Measurements from ENCODE around the gene FRMD8.

Gene FRMD8

DNA sequence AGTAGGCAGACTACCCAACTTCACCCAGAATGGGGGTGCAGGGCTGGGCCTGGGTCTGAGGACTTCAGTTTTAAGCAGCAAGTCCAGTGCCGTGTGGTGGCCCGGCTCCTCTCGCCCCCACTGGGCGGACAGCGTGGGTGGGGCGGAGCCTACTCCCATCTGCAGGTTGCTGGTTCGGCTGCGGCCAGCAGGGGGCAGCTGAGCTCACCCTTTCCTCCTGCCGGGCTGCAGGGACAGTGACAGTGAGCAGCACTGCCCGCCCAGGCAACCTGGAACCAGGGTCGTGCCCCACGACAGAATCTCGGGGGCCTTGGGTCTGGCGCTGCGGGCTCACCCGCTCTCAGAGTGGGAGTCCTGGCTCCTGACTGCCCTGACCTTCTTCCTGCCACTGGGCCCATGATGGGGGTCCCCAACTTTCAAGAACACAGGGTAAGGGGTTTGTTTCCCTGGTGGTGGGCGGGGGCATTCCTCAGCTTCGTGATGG lies 29.9 kb downstream of the FRMD8 start:
- Histone ChIP-seq H2AFZ (ENCODE audit: low read depth, low read length) (no peak overlapping the region), H3K9me3 (ENCODE audit: low read length) (no peaks in the 10 kb centered on the region), H3K36me3 (ENCODE audit: insufficient read depth, low read length) (no peaks in the 10 kb centered on the region), H3K4me3 (ENCODE audit: low read length) (peak overlapping the region; percentile 31), H3K4me1 (ENCODE audit: insufficient read depth, low read length) (peaks cover 53% of the 10 kb centered on the region), H3K27me3 (ENCODE audit: insufficient read depth, low read length) (no peaks in the 10 kb centered on the region)

DNA sequence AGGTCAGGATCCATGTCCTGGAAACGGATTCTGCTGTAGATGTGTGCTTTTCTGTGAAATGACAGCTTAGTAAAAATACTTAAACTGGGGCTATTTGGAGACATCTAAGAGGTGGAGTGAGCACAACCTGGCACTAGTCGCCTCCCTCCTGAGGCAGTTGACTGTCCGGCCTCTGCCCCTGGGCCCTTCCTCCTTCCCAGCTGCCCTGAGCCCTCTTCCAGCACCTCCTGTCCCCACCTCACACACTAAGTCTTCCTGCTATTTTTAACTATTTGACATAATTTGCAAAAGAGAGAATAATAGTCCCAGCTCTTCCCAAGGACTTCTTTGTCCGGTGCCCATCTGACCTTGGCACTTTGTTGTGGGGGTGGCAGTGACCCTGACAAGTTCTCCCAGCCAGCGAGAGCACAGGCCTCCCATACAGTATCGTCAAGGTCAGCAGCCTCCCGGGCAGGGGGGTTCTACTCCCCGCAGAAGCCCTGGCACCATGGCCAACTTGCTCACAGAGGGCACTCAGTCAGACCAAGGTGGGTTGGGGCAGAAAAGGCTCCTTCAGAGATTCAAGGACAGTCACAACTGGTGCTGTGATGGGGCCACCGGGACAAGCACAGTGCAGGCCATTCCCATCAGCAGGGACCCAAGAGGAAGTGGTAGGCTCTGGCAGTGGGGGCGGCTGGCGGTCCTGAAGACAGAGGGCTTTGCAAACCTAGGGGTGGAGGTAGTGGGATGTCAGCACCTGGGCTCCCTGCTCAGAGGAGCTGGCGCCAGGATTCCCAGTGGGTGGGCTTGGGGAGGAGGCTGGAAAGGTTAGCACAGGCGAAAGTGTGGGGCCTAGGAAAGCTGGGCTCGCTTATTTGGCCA lies 30.6 kb downstream of the FRMD8 start:
- Histone ChIP-seq H3K4me1 (ENCODE audit: insufficient read depth, low read length) (peaks cover 54% of the 10 kb centered on the region), H3K9me3 (ENCODE audit: low read length) (no peaks in the 10 kb centered on the region), H3K4me3 (ENCODE audit: low read length) (no peak overlapping the region)

DNA sequence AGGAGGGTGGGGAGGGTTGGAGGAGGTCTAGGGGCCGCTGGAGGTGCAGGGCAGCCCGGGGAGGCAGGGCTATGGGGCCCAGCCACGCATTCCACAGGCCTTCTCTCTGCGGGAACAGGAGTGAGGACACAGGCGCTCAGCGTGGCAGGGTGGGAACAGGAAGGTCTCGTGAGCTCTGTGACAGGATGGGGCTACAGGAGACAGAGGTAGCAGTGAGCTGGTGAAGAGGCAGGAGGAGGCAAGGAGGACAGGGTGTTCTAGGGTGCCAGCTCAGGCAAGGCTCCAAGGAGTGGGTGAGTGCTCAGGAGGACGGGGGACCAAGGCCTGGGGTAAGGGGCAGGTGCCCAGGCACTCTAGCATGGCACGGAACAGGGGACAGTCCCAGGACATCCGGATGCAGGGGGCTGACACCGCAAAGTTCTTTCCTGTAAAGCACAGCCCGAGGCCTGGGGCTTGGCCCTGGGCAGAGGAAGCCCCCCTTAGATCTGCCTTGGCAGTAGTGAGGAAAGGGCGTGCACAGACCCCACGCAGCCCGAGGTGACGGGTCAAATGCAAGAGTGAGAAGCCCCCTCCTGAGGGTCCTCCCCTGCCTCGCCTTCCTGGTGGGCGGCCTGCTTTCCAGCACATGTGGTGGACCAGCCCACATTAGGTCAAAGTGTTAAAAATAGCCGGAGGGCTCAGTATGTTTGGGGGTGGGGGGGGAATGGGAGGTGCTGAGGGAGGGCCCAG lies 31.4 kb downstream of the FRMD8 start:
- peaks cover 54% of the 10 kb centered on the region for H3K4me1 ChIP-seq (ENCODE audit: insufficient read depth, low read length)
- no peaks in the 10 kb centered on the region for H3K27me3 ChIP-seq (ENCODE audit: insufficient read depth, low read length)
- H3K36me3 ChIP-seq (ENCODE audit: insufficient read depth, low read length) = no peaks in the 10 kb centered on the region
- H3K4me3 ChIP-seq (ENCODE audit: low read length) = peak overlapping the region; percentile 58
- H2AFZ ChIP-seq (ENCODE audit: low read depth, low read length) = no peak overlapping the region
- H3K9me3 ChIP-seq (ENCODE audit: low read length) = no peaks in the 10 kb centered on the region

More for the DNA sequence above, 30.6 kb downstream of the FRMD8 start:
- no peaks in the 10 kb centered on the region for H3K27me3 ChIP-seq (ENCODE audit: insufficient read depth, low read length)
- H2AFZ ChIP-seq (ENCODE audit: low read depth, low read length) = no peak overlapping the region
- H3K36me3 ChIP-seq (ENCODE audit: insufficient read depth, low read length) = no peaks in the 10 kb centered on the region

DNA sequence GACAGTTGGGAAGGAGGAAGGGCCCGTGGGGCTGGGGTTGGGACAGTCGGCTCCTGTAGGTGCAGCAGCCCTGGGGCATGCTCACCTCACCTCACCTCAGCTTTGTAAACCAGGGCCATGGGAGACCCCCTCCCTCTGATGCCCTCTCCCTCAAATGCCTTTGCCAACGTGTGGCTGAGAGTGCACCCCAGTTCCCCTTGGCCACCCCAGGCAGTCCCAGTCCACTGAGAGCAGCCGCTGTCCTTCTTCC lies 31.9 kb downstream of the FRMD8 start:
- peaks cover 54% of the 10 kb centered on the region for H3K4me1 ChIP-seq (ENCODE audit: insufficient read depth, low read length)
- peak overlapping the region; percentile 58 for H3K4me3 ChIP-seq (ENCODE audit: low read length)

DNA sequence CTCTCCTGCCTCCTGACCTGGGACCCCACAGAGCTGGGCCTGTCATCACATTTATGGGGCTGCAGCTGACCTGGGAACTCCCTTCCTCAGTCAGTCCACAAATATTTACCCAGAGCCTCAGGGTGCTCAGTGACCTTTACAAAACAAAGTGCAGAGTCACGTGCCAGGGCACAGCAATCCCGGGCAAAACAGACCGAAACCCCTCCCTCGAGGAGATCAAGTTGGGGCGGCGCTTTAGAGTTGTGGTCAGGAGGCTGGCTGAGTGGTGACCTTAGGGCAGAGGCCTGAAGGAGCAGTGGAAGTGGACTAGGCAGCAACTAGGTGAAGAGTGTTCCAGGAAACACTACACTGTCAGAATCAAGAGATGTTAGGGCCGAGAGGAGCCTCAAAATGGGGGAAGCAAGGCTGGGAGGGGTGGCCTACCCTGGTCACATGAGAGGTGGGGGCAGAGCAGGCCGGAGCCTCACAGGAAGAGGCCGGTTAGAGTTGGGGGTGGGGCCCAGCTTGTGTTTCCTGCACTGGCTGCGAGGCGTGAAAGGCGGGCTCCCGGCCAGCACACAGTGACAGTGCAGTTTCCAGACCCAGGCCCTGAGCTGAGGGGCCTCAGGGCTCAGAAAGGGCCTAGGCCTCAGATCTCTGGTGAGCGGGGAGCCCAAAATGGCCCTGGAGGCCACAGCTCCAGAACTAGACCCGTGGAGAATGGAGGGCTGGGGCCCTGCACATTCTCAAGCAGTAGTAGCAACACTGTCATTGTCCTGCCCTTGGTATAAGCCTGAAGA lies 32.4 kb downstream of the FRMD8 start:
- no peaks in the 10 kb centered on the region for H3K27me3 ChIP-seq (ENCODE audit: insufficient read depth, low read length)
- no peak overlapping the region for H2AFZ ChIP-seq (ENCODE audit: low read depth, low read length)
- peak overlapping the region; percentile 58 for H3K4me3 ChIP-seq (ENCODE audit: low read length)
- no peaks in the 10 kb centered on the region for H3K36me3 ChIP-seq (ENCODE audit: insufficient read depth, low read length)
- H3K9me3 ChIP-seq (ENCODE audit: low read length) = no peaks in the 10 kb centered on the region
- peaks cover 54% of the 10 kb centered on the region for H3K4me1 ChIP-seq (ENCODE audit: insufficient read depth, low read length)

More for the DNA sequence above, 31.9 kb downstream of the FRMD8 start:
- H3K9me3 ChIP-seq (ENCODE audit: low read length) = no peaks in the 10 kb centered on the region
- H3K27me3 ChIP-seq (ENCODE audit: insufficient read depth, low read length) = no peaks in the 10 kb centered on the region
- no peaks in the 10 kb centered on the region for H3K36me3 ChIP-seq (ENCODE audit: insufficient read depth, low read length)
- H2AFZ ChIP-seq (ENCODE audit: low read depth, low read length) = no peak overlapping the region

DNA sequence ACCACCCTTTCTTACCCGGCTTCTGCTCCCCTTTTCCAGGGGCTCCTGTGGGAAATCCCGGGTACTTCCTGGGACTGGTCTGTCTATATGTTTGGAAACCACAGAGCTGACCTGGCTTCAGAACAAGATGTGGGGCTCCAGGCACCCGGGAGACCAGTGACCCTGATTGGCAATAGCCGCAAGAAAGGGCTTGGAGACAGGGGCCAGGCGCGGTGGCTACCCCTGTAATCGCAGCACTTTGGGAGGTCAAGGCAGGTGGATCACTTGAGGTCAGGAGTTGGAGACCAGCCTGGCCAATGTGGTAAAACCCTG lies 33.0 kb downstream of the FRMD8 start:
- Histone ChIP-seq H2AFZ (ENCODE audit: low read depth, low read length) (no peak overlapping the region), H3K27me3 (ENCODE audit: insufficient read depth, low read length) (no peaks in the 10 kb centered on the region), H3K4me1 (ENCODE audit: insufficient read depth, low read length) (peaks cover 54% of the 10 kb centered on the region), H3K9me3 (ENCODE audit: low read length) (no peaks in the 10 kb centered on the region), H3K36me3 (ENCODE audit: insufficient read depth, low read length) (no peaks in the 10 kb centered on the region), H3K4me3 (ENCODE audit: low read length) (peak overlapping the region; percentile 58)

DNA sequence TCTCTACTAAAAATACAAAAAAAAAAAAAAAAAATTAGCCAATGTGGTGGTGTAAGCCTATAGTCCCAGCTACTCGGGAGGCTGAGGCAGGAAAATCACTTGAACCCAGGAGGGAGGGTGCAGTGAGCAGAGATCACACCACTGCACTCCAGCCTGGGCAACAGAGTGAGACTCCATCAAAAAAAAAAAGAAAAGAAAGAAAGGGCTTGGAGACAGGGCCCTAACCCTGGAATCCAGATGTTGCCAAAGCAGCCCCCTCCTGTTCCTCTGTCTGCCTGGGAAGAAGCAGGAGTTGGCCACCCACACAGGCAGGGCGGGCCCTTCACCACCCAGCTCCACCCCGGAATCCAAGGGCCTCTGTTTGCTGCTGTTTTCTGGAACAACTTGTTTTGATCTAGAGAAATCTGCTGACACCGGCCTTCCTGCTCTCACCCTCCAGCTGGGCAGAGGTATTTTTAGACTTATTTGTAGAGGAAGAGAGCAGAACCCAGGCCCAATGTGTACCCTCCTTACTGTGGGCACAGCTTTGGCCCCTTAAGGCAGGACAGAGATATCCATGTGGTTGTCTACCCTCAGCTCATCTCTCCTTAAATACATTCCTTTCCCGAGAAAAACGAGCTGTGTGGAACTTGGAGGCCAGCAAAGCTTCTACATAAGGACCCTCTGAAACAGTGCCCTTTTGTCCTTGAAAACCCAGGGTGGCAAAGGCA lies 33.5 kb downstream of the FRMD8 start:
- Histone ChIP-seq H2AFZ (ENCODE audit: low read depth, low read length) (no peak overlapping the region), H3K27me3 (ENCODE audit: insufficient read depth, low read length) (no peaks in the 10 kb centered on the region), H3K4me3 (ENCODE audit: low read length) (peak overlapping the region; percentile 58), H3K4me1 (ENCODE audit: insufficient read depth, low read length) (peaks cover 54% of the 10 kb centered on the region), H3K9me3 (ENCODE audit: low read length) (no peaks in the 10 kb centered on the region), H3K36me3 (ENCODE audit: insufficient read depth, low read length) (no peaks in the 10 kb centered on the region)

DNA sequence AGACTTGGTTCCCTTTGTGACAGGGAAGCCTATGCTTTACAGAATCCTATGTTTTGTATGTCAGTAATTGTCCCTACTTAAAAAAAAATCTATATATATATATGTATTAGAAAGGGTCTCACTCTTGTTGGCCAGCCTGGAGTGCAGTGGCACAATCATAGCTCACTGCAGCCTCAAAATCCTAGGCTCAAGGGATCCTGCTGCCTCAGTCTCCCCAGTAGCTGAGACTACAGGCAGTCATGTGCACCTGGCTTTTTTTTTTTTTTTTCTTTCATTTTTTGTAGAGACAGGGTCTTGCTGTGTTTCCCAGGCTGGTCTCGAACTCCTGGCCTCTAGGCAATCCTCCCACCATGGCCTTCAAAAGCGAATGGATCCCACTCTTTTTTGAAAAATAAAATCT lies 34.1 kb downstream of the FRMD8 start:
- H3K4me1 ChIP-seq (ENCODE audit: insufficient read depth, low read length) = peaks cover 50% of the 10 kb centered on the region
- H3K27me3 ChIP-seq (ENCODE audit: insufficient read depth, low read length) = no peaks in the 10 kb centered on the region
- peak overlapping the region; percentile 78 for H3K4me3 ChIP-seq (ENCODE audit: low read length)
- no peak overlapping the region for H2AFZ ChIP-seq (ENCODE audit: low read depth, low read length)
- H3K9me3 ChIP-seq (ENCODE audit: low read length) = no peaks in the 10 kb centered on the region
- peaks cover 3% of the 10 kb centered on the region for H3K36me3 ChIP-seq (ENCODE audit: insufficient read depth, low read length)

DNA sequence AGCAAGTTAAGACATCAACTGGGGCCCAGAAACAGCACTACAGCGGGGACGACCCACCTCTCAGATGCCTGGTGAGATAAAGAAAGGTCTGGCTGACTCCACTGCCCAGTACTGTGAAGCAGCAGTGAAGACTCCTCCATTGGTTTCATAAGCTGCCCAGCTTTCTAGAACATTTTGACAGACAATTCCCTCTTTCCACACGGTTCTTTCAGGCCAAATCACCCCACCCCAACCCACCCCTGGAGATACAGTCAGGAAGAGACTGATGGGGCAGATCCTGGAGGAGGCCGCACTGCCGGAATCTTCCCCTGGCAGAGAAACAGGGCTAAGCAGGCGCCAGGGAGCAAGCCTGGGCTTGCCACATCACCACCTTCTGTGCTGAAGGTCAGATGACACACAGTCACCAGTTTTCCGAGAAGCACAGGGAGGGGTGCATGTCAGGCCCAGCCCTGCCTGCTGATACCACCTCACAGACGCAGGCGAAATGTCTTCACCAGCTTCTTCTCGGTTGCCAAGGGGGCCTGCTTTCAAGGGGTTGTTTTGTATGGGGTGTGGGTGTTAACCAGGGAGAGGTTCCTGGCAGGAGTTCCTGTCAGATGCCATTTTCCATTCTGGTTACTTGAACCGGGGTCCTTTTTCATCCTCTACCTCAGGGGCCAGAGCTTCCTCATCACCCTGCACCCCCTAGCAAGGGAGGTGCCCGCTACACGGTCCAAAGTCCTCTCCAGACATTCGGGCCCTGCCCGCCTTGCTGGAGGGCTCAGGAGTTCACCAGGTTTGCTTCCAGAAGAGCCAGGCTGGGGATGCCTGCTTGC lies 34.7 kb downstream of the FRMD8 start:
- no peaks in the 10 kb centered on the region for H3K27me3 ChIP-seq (ENCODE audit: insufficient read depth, low read length)
- H3K4me1 ChIP-seq (ENCODE audit: insufficient read depth, low read length) = peaks cover 45% of the 10 kb centered on the region
- H3K9me3 ChIP-seq (ENCODE audit: low read length) = no peaks in the 10 kb centered on the region
- H3K36me3 ChIP-seq (ENCODE audit: insufficient read depth, low read length) = peaks cover 8% of the 10 kb centered on the region
- peak overlapping the region; percentile 78 for H3K4me3 ChIP-seq (ENCODE audit: low read length)
- no peak overlapping the region for H2AFZ ChIP-seq (ENCODE audit: low read depth, low read length)

DNA sequence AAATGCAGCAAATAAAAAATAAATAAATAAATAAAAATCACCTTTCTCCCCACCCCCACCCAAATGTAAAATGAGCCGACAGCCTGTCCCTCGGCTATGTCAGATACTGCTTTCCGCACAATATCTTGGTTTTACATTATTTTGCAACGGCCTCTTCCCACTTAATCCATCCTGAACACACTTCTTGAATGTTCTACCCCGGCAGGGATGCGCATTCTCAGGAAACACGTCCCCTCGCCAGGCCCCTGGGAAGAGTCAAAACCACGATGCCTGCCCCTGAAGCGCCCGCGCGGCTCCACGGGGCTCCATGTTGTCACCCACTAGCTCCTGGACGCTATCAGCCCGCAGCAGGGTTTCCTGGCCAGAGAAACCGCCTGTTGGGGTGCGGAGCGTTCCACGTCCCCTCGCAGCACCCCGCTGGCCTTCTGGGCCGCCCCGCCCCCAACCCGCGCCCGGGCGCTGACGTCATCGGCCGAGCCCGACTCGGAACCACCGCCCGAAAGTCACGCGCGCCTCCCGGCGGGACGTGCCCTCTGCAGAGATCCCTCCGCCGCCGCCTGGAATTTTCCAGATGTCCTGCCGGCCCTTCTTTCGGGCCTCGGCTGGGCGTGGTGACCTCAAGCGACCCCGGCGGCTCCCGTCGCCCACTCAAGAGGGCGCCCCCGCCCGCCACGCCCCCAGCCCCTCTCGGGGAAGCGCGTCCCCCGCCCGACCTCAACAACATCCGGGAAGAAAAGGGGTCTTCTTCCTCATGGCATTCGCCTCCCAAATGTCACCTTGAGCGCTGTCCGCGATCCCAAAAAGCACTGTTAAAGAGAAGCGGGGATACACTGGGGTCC lies 35.6 kb downstream of the FRMD8 start:
- Histone ChIP-seq H3K9me3 (ENCODE audit: low read length) (no peaks in the 10 kb centered on the region), H3K4me3 (ENCODE audit: low read length) (peak overlapping the region; percentile 94), H3K27me3 (ENCODE audit: insufficient read depth, low read length) (no peaks in the 10 kb centered on the region), H3K36me3 (ENCODE audit: insufficient read depth, low read length) (peaks cover 16% of the 10 kb centered on the region), H3K4me1 (ENCODE audit: insufficient read depth, low read length) (peaks cover 45% of the 10 kb centered on the region), H2AFZ (ENCODE audit: low read depth, low read length) (no peak overlapping the region)

DNA sequence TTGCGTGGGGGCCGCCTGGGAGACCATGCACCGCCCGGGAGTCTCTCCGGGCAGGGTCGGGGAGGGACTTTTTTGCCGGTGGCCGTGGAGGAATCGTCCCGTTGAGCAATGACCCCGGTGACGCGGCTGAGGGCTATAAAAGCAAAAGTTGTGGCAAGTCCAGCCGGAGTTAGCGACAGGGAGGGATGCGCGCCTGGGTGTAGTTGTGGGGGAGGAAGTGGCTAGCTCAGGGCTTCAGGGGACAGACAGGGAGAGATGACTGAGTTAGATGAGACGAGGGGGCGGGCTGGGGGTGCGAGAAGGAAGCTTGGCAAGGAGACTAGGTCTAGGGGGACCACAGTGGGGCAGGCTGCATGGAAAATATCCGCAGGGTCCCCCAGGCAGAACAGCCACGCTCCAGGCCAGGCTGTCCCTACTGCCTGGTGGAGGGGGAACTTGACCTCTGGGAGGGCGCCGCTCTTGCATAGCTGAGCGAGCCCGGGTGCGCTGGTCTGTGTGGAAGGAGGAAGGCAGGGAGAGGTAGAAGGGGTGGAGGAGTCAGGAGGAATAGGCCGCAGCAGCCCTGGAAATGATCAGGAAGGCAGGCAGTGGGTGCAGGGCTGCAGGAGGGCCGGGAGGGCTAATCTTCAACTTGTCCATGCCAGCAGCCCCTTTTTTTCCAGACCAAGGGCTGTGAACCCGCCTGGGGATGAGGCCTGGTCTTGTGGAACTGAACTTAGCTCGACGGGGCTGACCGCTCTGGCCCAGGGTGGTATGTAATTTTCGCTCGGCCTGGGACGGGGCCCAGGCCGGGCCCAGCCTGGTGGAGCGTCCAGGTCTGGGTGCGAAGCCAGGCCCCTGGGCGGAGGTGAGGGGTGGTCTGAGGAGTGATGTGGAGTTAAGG lies 36.4 kb downstream of the FRMD8 start, which contains the start of gene NEAT1:
NEAT1 (plus strand) TSS at position 166 of the 883 bp plus-strand sequence.
- Histone ChIP-seq H3K36me3 (ENCODE audit: insufficient read depth, low read length) (peaks cover 24% of the 10 kb centered on the region), H3K9me3 (ENCODE audit: low read length) (no peaks in the 10 kb centered on the region), H3K27me3 (ENCODE audit: insufficient read depth, low read length) (no peaks in the 10 kb centered on the region), H2AFZ (ENCODE audit: low read depth, low read length) (no peak within 1 kb of the TSS), H3K4me3 (ENCODE audit: low read length) (peak within 1 kb of the TSS; percentile 94), H3K4me1 (ENCODE audit: insufficient read depth, low read length) (peaks cover 45% of the 10 kb centered on the region)
